H9 (cell line): ENCODE results near the gene DPP3. TPM values are rescaled to one million over a fixed set of nuclear protein-coding genes. Genes with fewer than 3 reads are reported as not detected.

Source experiments
- DNase-seq: peaks from one replicate; pipeline ENCODE4 v3.0.0-alpha.2; 2017
- H2AFZ ChIP-seq: one replicate; pipeline ENCODE4 v1.6.1; 2013; ENCODE audit warnings: mild to moderate bottlenecking, low read length, control low read depth, moderate library complexity
- H2AK5ac ChIP-seq: 2 replicates; pipeline ENCODE4 v1.6.1; 2013; ENCODE audit warnings: low read length, control low read depth, mixed read lengths; ENCODE audit not compliant: insufficient read length
- H2BK120ac ChIP-seq: one replicate; pipeline ENCODE4 v1.6.1; 2013; ENCODE audit warnings: low read depth, mild to moderate bottlenecking, low read length, control low read depth, inconsistent platforms; ENCODE audit not compliant: poor library complexity, severe bottlenecking
- H2BK12ac ChIP-seq: 2 replicates; pipeline ENCODE4 v1.6.1; 2013; ENCODE audit warnings: low read length, control low read depth, mixed read lengths, low read depth; ENCODE audit not compliant: insufficient read length
- H2BK15ac ChIP-seq: 2 replicates; pipeline ENCODE4 v1.6.1; 2013; ENCODE audit warnings: low read depth, low read length, control low read depth
- H2BK20ac ChIP-seq: one replicate; pipeline ENCODE4 v1.6.1; 2013; ENCODE audit warnings: low read depth, mild to moderate bottlenecking, low read length, control low read depth, inconsistent platforms; ENCODE audit not compliant: poor library complexity, severe bottlenecking
- H2BK5ac ChIP-seq: 2 replicates; pipeline ENCODE4 v1.6.1; 2013; ENCODE audit warnings: low read length, control low read depth, mixed read lengths; ENCODE audit not compliant: insufficient read length
- H3K14ac ChIP-seq: 2 replicates; pipeline ENCODE4 v1.6.1; 2013; ENCODE audit warnings: low read length, control low read depth; ENCODE audit not compliant: insufficient read depth
- H3K18ac ChIP-seq: 2 replicates; pipeline ENCODE4 v1.6.1; 2013; ENCODE audit warnings: low read depth, mild to moderate bottlenecking, mixed read lengths, low read length, control low read depth; ENCODE audit not compliant: insufficient read length
- H3K23ac ChIP-seq: 2 replicates; pipeline ENCODE4 v1.6.1; 2013; ENCODE audit warnings: low read length, control low read depth, mixed read lengths, low read depth; ENCODE audit not compliant: insufficient read length
- H3K23me2 ChIP-seq: 2 replicates; pipeline ENCODE4 v1.6.1; 2013; ENCODE audit warnings: low read depth, mild to moderate bottlenecking, mixed read lengths, low read length, control low read depth; ENCODE audit not compliant: insufficient read length, poor library complexity, severe bottlenecking
- H3K27ac ChIP-seq: 2 replicates; pipeline ENCODE4 v1.5.1; 2013; ENCODE audit warnings: low read length, control low read depth, mixed read lengths, low read depth; ENCODE audit not compliant: insufficient read length
- H3K27me3 ChIP-seq: 2 replicates; pipeline ENCODE4 v1.6.1; 2013; ENCODE audit warnings: low read length, control low read depth, inconsistent platforms; ENCODE audit not compliant: insufficient read depth
- H3K4ac ChIP-seq: 2 replicates; pipeline ENCODE4 v1.6.1; 2013; ENCODE audit warnings: low read depth, mild to moderate bottlenecking, control low read depth, inconsistent platforms, low read length, moderate library complexity
- H3K4me1 ChIP-seq: 2 replicates; pipeline ENCODE4 v1.6.1; 2013; ENCODE audit warnings: low read length, control low read depth, inconsistent platforms; ENCODE audit not compliant: insufficient read depth
- H3K4me2 ChIP-seq: 2 replicates; pipeline ENCODE4 v1.6.1; 2013; ENCODE audit warnings: low read length, control low read depth, mixed read lengths; ENCODE audit not compliant: insufficient read length, insufficient read depth
- H3K56ac ChIP-seq: 2 replicates; pipeline ENCODE4 v1.6.1; 2013; ENCODE audit warnings: low read depth, mild to moderate bottlenecking, mixed read lengths, low read length, control low read depth; ENCODE audit not compliant: insufficient read length
- H3K79me1 ChIP-seq: 2 replicates; pipeline ENCODE4 v1.6.1; 2013; ENCODE audit warnings: low read depth, mild to moderate bottlenecking, moderate library complexity, low read length, control low read depth, inconsistent platforms; ENCODE audit not compliant: insufficient read depth, poor library complexity, severe bottlenecking
- H3K79me2 ChIP-seq: 2 replicates; pipeline ENCODE4 v1.6.1; 2013; ENCODE audit warnings: low read length, control low read depth, inconsistent platforms; ENCODE audit not compliant: insufficient read depth
- H3K9ac ChIP-seq: 2 replicates; pipeline ENCODE4 v1.6.1; 2013; ENCODE audit warnings: low read length, control low read depth, mixed read lengths; ENCODE audit not compliant: insufficient read length; ENCODE audit errors: extremely low read depth
- H3K9me3 ChIP-seq: one replicate; pipeline ENCODE4 v1.6.1; 2013; ENCODE audit warnings: low read depth, low read length, inconsistent platforms; ENCODE audit not compliant: control insufficient read depth
- H3T11ph ChIP-seq: one replicate; pipeline ENCODE4 v1.6.1; 2013; ENCODE audit warnings: mild to moderate bottlenecking, low read length, control low read depth, inconsistent platforms
- H4K20me1 ChIP-seq: one replicate; pipeline ENCODE4 v1.6.1; 2013; ENCODE audit not compliant: control insufficient read depth, insufficient read length, insufficient read depth
- H4K5ac ChIP-seq: 2 replicates; pipeline ENCODE4 v1.6.1; 2013; ENCODE audit warnings: low read depth, mild to moderate bottlenecking, mixed read lengths, low read length, control low read depth; ENCODE audit not compliant: insufficient read length
- H4K8ac ChIP-seq: replicated peaks from 2 replicates; pipeline ENCODE4 v1.6.1; 2013; ENCODE audit warnings: low read length, control low read depth, mixed read lengths, low read depth; ENCODE audit not compliant: insufficient read length
- H4K91ac ChIP-seq: 2 replicates; pipeline ENCODE4 v1.6.1; 2013; ENCODE audit warnings: low read depth, mild to moderate bottlenecking, moderate library complexity, mixed read lengths, low read length, control low read depth; ENCODE audit not compliant: insufficient read length
- H3K27ac Mint-ChIP-seq, 3 experiments: 2 replicates in 2 of 3; 3 replicates in 1 of 3; pipeline ENCODE4 v1.8.0; 2020 to 2021; ENCODE audit warnings: mixed read lengths in 3 of 3, mild to moderate bottlenecking in 1 of 3, moderate library complexity in 1 of 3
- H3K27me3 Mint-ChIP-seq: 2 replicates; pipeline ENCODE4 v1.8.0; 2021; ENCODE audit warnings: low read depth, mild to moderate bottlenecking, moderate library complexity, mixed read lengths
- H3K36me3 Mint-ChIP-seq, 3 experiments: 2 replicates in 2 of 3; 3 replicates in 1 of 3; pipeline ENCODE4 v1.8.0; 2020 to 2021; ENCODE audit warnings: low read depth in 3 of 3, mixed read lengths in 3 of 3; ENCODE audit not compliant: insufficient read depth in 1 of 3
- H3K4me1 Mint-ChIP-seq, 2 experiments: 2 replicates each; pipeline ENCODE4 v1.8.0; 2020; ENCODE audit warnings: mixed read lengths in 2 of 2
- H3K4me3 Mint-ChIP-seq, 2 experiments: 2 replicates in 1 of 2; 3 replicates in 1 of 2; pipeline ENCODE4 v1.8.0; 2020 to 2021; ENCODE audit warnings: mild to moderate bottlenecking in 2 of 2, mixed read lengths in 2 of 2, moderate library complexity in 1 of 2
- H3K9me3 Mint-ChIP-seq, 2 experiments: 2 replicates in 1 of 2; 3 replicates in 1 of 2; pipeline ENCODE4 v1.8.0; 2020; ENCODE audit warnings: mild to moderate bottlenecking in 2 of 2, mixed read lengths in 2 of 2, moderate library complexity in 1 of 2
- CTCF ChIP-seq: fragments of 200-600 bp; sonication (generic); conservative IDR thresholded peaks from 3 replicates; pipeline ENCODE4 v1.8.0; 2021; ENCODE audit warnings: antibody characterized with exemption, mild to moderate bottlenecking
- WGBS: extraction: QIAGEN DNeasy Blood & Tissue Kit; methylation state at CpG from one replicate; pipeline ENCODE4 v1.1.7; 2013; ENCODE audit warnings: missing lambda C conversion rate, low lambda C conversion rate, mixed read lengths; ENCODE audit not compliant: insufficient read length; ENCODE audit errors: extremely low coverage; 5-methylcytosine and 5-hydroxymethylcytosine counted together
- total RNA-seq: library from RNA; stranded (reverse); gene quantifications from 2 replicates; pipeline ENCODE4 v1.2.1, GENCODE V29; 2021

The DPP3 gene
- total RNA-seq, 1 experiment from 2014 or later: 85.3 TPM

GRCh38 chr11:66476841-66477251, 3.4 kb upstream of the DPP3 start:
- Mint-ChIP-seq H3K4me1 (peaks cover 30 to 36% of the 10 kb centered on the region in 2 experiments), H3K4me3 (peak overlapping the region in 1 of 2 experiments; percentile 30; a peak in 2 of 5 replicates), H3K36me3 (peaks cover 3 to 18% (median 17%) of the 10 kb centered on the region in 3 experiments; a peak in 5 of 7 replicates), H3K9me3 (no peaks in the 10 kb centered on the region), H3K27ac (peak overlapping the region; percentile 30 to 34 (median 31); a peak in 4 of 7 replicates), H3K27me3 (no peaks in the 10 kb centered on the region)
- no peak overlapping the region for H2AK5ac ChIP-seq
- no peak overlapping the region for H3K27ac ChIP-seq
- H2BK120ac ChIP-seq: no peak overlapping the region
- no peak overlapping the region for H3K9ac ChIP-seq
- no peak overlapping the region for H3K56ac ChIP-seq
- H2BK12ac ChIP-seq: no peak overlapping the region
- no peaks in the 10 kb centered on the region for H4K20me1 ChIP-seq
- H3T11ph ChIP-seq: no peak overlapping the region
- no peaks in the 10 kb centered on the region for H3K27me3 ChIP-seq
- H3K23me2 ChIP-seq: peaks cover 13% of the 10 kb centered on the region
- H3K79me2 ChIP-seq: no peaks in the 10 kb centered on the region
- no peak overlapping the region for H2BK20ac ChIP-seq
- H2BK15ac ChIP-seq: no peak overlapping the region
- TF ChIP-seq CTCF: no peak
- H3K18ac ChIP-seq: no peak overlapping the region
- DNase-seq: no peak
- H4K91ac ChIP-seq: no peak overlapping the region
- no peaks in the 10 kb centered on the region for H3K9me3 ChIP-seq
- H3K4ac ChIP-seq: no peak overlapping the region
- H4K8ac ChIP-seq: no peak overlapping the region
- no peaks in the 10 kb centered on the region for H3K79me1 ChIP-seq
- no peak overlapping the region for H3K4me2 ChIP-seq
- H3K4me1 ChIP-seq: no peaks in the 10 kb centered on the region
- no peak overlapping the region for H3K14ac ChIP-seq
- H4K5ac ChIP-seq: no peak overlapping the region
- no peak overlapping the region for H2AFZ ChIP-seq
- no peak overlapping the region for H2BK5ac ChIP-seq
- no peak overlapping the region for H3K23ac ChIP-seq
- WGBS: no CpG with 5 or more reads among the region's 9 CpGs
